Upper lobe of left lung (tissue), 6 donors: ENCODE measurements around the gene LRRTM1. TPM values are rescaled to one million over a fixed set of nuclear protein-coding genes. Genes with fewer than 3 reads are reported as not detected.

Source experiments
- ATAC-seq, 2 donors: fragments of 200-7000 bp; cut with Tn5 transposase; one replicate each; pipeline ENCODE4 v1.9.1; 2022; ENCODE audit warnings: mild to moderate bottlenecking in 2 of 2, moderate library complexity in 2 of 2; ENCODE audit not compliant: low FRiP score in 2 of 2
- DNase-seq, 2 donors: peaks; one replicate each; pipeline ENCODE4 v3.0.0-alpha.2; 2019 to 2020
- H3K27ac ChIP-seq, 4 donors: fragments of 200-600 bp; sonication (generic); one replicate each; pipeline ENCODE4 v1.5.1; 2016 to 2019
- H3K27me3 ChIP-seq, 4 donors: fragments of 200-600 bp; sonication (generic); one replicate each; pipeline ENCODE4 v1.5.1; 2017 to 2019
- H3K36me3 ChIP-seq, 4 donors: fragments of 200-600 bp; sonication (generic); one replicate each; pipeline ENCODE4 v1.5.1; 2016 to 2019
- H3K4me1 ChIP-seq, 4 donors: fragments of 200-600 bp; sonication (generic); one replicate each; pipeline ENCODE4 v1.5.1; 2018 to 2019
- H3K4me3 ChIP-seq, 4 donors: fragments of 200-600 bp; sonication (generic); one replicate each; pipeline ENCODE4 v1.5.1; 2017 to 2019; ENCODE audit warnings: mild to moderate bottlenecking in 2 of 4, moderate library complexity in 1 of 4
- H3K9me3 ChIP-seq, 4 donors: fragments of 200-600 bp; sonication (generic); one replicate each; pipeline ENCODE4 v1.5.1; 2018 to 2019
- EP300 ChIP-seq, 4 donors: sonication (generic); formaldehyde crosslinking; IDR thresholded peaks; one replicate each; pipeline ENCODE4 v1.5.1; 2017; ENCODE audit warnings: antibody characterized with exemption in 4 of 4, control low read depth in 2 of 4
- POLR2A ChIP-seq, 4 donors: fragments of 450-650 bp; IDR thresholded peaks; one replicate each; pipeline ENCODE4 v1.5.1; 2016 to 2017; ENCODE audit warnings: antibody characterized with exemption in 4 of 4, mild to moderate bottlenecking in 2 of 4
- POLR2AphosphoS5 ChIP-seq, 2 donors: sonication (generic); formaldehyde crosslinking; IDR thresholded peaks; one replicate each; pipeline ENCODE4 v1.5.1; 2017; ENCODE audit warnings: antibody characterized with exemption in 2 of 2
- WGBS, 2 donors: methylation state at CpG; one replicate each; pipeline ENCODE4 v1.1.5; 2017 to 2018; 5-methylcytosine and 5-hydroxymethylcytosine counted together
- total RNA-seq, 6 donors: library from RNA; depleted of rRNA in 4 of 6; stranded (reverse); fragments of >200 nt in 4 of 6; gene quantifications; one replicate each; pipeline versions ENCODE4 v1.1.0 to v1.2.1, GENCODE V29; 2016 to 2021
- TF ChIP-seq, protein P1 (sequence below), 6 experiments: fragments of 450-650 bp in 4 of 6; fragments of 200-600 bp in 2 of 6; sonication (generic) in 2 of 6; IDR thresholded peaks; one replicate each; pipeline ENCODE4 v1.5.1; 2016 to 2019; ENCODE audit warnings: antibody characterized with exemption in 6 of 6
- donor health status: DM: no; HTN: no; CAD: no; lungs with moderate emphysema.
- donor health status: DM: no; HTN: yes; CAD: no; lungs with severe emphysema.

The LRRTM1 gene
- total RNA-seq, 6 donors from 2014 or later, result 0.22 to 0.40 TPM; not detected in 4

DNA sequence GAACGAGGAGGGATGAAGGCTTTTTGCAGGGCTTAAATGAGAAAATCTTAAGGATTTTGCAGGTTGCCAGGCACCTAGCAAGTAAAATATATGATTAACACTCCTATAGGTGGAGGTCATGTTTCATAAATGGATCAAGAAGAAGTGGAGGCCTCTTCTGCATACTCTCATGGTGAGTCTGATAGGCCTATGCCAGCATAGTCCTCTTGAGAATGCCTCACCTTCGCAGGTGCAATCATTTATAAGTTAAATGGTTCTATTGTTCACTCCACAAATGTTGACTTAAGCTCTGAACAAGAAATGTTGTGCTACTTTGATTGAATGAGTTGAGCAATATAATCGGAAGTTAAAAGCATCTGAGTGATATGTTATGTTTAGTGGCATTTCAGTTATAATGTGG, 12.1 kb downstream of the LRRTM1 start:
- no peak overlapping the region for H3K4me3 ChIP-seq
- H3K9me3 ChIP-seq, result no peaks in the 10 kb centered on the region
- no peak for ATAC-seq
- DNase-seq, result no peak
- no peaks in the 10 kb centered on the region for H3K36me3 ChIP-seq
- TF ChIP-seq POLR2AphosphoS5 (IDR thresholded peaks at IDR 0.05), result no peak
- TF ChIP-seq, protein P1, sequence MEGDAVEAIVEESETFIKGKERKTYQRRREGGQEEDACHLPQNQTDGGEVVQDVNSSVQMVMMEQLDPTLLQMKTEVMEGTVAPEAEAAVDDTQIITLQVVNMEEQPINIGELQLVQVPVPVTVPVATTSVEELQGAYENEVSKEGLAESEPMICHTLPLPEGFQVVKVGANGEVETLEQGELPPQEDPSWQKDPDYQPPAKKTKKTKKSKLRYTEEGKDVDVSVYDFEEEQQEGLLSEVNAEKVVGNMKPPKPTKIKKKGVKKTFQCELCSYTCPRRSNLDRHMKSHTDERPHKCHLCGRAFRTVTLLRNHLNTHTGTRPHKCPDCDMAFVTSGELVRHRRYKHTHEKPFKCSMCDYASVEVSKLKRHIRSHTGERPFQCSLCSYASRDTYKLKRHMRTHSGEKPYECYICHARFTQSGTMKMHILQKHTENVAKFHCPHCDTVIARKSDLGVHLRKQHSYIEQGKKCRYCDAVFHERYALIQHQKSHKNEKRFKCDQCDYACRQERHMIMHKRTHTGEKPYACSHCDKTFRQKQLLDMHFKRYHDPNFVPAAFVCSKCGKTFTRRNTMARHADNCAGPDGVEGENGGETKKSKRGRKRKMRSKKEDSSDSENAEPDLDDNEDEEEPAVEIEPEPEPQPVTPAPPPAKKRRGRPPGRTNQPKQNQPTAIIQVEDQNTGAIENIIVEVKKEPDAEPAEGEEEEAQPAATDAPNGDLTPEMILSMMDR (IDR thresholded peaks at IDR 0.05), result no peak
- TF ChIP-seq EP300 (IDR thresholded peaks at IDR 0.05), result no peak
- TF ChIP-seq POLR2A (IDR thresholded peaks at IDR 0.05), result no peak
- no peak overlapping the region for H3K27ac ChIP-seq
- H3K27me3 ChIP-seq, result no peaks in the 10 kb centered on the region
- WGBS, 2 donors, result 59 to 63% methylated on average over 3 of the region's 3 CpGs
- H3K4me1 ChIP-seq, result no peaks in the 10 kb centered on the region

DNA sequence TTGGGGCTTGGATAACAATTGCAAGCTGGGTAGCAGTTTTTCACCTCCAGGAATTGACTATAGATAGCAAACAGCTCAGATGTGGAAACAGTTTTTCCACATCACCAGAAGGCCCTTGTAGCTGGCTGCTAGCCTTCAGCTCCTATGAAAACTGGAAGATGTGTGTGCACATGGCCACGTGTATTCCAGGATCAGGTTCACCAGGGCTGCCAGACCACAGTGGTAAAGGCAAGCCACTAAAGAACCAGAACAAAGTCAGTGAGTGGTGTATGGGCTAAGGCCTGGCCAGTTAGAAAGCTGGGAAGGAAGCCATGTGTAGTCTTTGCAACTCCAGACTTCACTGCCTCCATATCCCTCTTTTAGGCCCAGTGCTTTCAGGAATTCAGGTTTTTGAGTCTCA, 12.9 kb downstream of the LRRTM1 start:
- 70 to 83% methylated on average over 1 of the region's 1 CpG for WGBS, 2 donors
- DNase-seq, result no peak

DNA sequence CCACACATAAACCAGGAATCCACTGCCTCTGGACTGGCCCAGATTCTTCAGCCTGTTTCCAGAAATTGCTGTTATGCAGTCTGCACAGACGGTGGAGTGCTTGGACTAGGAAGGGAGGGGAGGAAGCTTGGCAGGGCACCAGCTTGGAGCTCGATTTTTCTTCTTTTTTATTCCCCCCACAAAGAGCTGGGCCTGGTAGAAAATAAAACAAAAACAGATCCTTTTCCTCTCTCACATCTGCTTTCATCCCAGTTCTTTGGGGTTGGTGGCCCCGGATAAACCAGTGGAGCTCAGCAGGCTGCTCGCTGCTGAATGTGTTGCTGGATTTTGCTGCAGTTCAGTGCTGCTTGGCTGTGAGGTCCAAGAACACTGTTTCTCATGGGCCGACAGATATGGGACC, 16.0 kb downstream of the LRRTM1 start:
- DNase-seq, result no peak
- no peak for ATAC-seq
- H3K27me3 ChIP-seq, result no peaks in the 10 kb centered on the region
- TF ChIP-seq POLR2AphosphoS5 (IDR thresholded peaks at IDR 0.05) (no peak), POLR2A (IDR thresholded peaks at IDR 0.05) (no peak)
- TF ChIP-seq, protein P1 (IDR thresholded peaks at IDR 0.05), result no peak
- H3K9me3 ChIP-seq, result no peaks in the 10 kb centered on the region
- no peak overlapping the region for H3K4me3 ChIP-seq
- no peaks in the 10 kb centered on the region for H3K4me1 ChIP-seq
- no peaks in the 10 kb centered on the region for H3K36me3 ChIP-seq
- 45% methylated on average over 5 of the region's 5 CpGs for WGBS, 2 donors
- no peak overlapping the region for H3K27ac ChIP-seq

More for the DNA sequence above, 12.9 kb downstream of the LRRTM1 start:
- Histone ChIP-seq H3K27ac (no peak overlapping the region), H3K9me3 (no peaks in the 10 kb centered on the region), H3K4me3 (no peak overlapping the region), H3K4me1 (no peaks in the 10 kb centered on the region), H3K27me3 (no peaks in the 10 kb centered on the region), H3K36me3 (no peaks in the 10 kb centered on the region)
- peak in 1 of 2 donors; percentile 26 for ATAC-seq
- TF ChIP-seq EP300 (IDR thresholded peaks at IDR 0.05) (no peak), POLR2AphosphoS5 (IDR thresholded peaks at IDR 0.05) (no peak), POLR2A (IDR thresholded peaks at IDR 0.05) (no peak)
- TF ChIP-seq, protein P1 (IDR thresholded peaks at IDR 0.05), result no peak

DNA sequence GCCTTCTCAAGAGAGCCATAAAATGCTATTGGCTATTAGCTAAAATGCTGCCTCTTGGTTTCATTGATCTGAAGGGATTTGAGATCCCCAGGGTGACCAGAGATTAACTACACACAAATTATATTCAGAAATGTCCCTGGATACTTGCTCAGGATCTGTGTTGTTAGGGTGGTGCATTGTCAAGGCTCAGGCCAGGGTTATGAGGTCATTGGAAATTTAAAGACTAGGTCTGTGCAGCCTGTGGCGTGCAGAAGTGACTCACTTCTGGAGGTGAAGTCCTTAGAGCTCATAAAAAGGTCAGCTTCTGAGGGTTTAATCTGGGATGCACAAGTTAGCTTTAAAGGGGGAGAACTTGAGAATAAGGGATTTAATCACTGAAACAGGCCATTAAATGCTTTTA, 23.5 kb downstream of the LRRTM1 start:
- TF ChIP-seq, protein P1 (IDR thresholded peaks at IDR 0.05), result no peak
- no peak for TF ChIP-seq POLR2AphosphoS5 (IDR thresholded peaks at IDR 0.05)
- TF ChIP-seq EP300 (IDR thresholded peaks at IDR 0.05), result no peak
- TF ChIP-seq POLR2A (IDR thresholded peaks at IDR 0.05), result no peak
- Histone ChIP-seq H3K4me3 (no peak overlapping the region), H3K36me3 (no peaks in the 10 kb centered on the region), H3K9me3 (peaks cover 0 to 3% (median 0%) of the 10 kb centered on the region in 4 donors), H3K27ac (no peak overlapping the region), H3K27me3 (no peaks in the 10 kb centered on the region), H3K4me1 (no peaks in the 10 kb centered on the region)
- ATAC-seq, result no peak
- 83 to 100% methylated on average over 1 of the region's 1 CpG for WGBS, 2 donors
- no peak for DNase-seq

DNA sequence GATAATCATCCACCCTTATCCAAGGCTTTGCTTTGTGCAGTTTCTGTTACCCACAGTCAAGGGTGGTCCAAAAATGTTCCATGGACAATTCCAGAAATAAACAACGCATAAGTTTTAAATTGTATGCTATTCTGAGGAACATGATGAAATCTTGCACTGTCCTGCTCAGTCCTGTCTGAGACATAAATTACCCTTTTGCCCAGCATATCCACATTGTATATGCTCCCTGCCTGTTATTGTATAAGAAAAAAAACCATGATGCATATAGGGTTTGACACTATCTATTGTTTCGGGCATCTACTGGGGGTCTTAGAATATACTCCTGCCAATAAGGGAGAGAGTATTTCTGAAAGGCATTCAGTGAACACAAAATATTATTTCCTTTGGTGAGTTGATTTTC, 24.0 kb downstream of the LRRTM1 start:
- TF ChIP-seq POLR2AphosphoS5 (IDR thresholded peaks at IDR 0.05) (no peak), EP300 (IDR thresholded peaks at IDR 0.05) (no peak), POLR2A (IDR thresholded peaks at IDR 0.05) (no peak)
- TF ChIP-seq, protein P1 (IDR thresholded peaks at IDR 0.05), result no peak

More for the DNA sequence above, 24.0 kb downstream of the LRRTM1 start:
- Histone ChIP-seq H3K4me1 (no peaks in the 10 kb centered on the region), H3K4me3 (no peak overlapping the region), H3K27me3 (no peaks in the 10 kb centered on the region), H3K9me3 (peaks cover 0 to 3% (median 0%) of the 10 kb centered on the region in 4 donors), H3K36me3 (no peaks in the 10 kb centered on the region), H3K27ac (no peak overlapping the region)
- no peak for DNase-seq
- 92 to 96% methylated on average over 2 of the region's 2 CpGs for WGBS, 2 donors
- no peak for ATAC-seq
